ENCODE data around the gene PNPLA1.

PNPLA1 gene

DNA sequence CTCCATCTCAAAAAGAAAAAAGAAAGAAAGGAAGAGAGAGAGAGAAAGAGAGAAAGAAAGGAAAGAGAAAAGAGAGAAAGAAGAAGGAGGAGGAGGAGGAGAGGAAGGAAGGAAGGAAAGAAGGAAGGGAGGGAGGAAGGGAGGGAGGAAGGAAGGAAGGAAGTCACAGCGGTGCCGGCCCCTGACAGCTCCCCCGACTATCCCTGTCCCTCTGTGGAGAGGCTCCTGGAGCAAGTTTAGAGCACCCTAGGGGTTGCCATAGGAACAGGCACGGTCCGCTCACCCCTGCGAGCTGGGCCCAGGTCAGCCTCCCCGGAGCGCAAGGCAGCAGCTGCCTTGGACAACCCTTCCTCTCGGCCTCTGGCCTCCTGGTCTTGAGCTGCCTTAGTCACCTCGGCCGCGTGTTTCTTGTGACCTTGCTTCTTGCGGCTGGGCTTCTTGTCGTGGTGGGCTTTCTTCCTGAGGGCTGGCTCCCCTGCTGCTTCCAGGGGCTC lies 60.0 kb downstream of the PNPLA1 start:
- TF ChIP-seq TCF12 (IDR thresholded peaks at IDR 0.05; ENCODE audit: low read depth) (no peak), FOXM1 (IDR thresholded peaks at IDR 0.05; ENCODE audit: borderline replicate concordance, low read depth) (no peak), CREB1 (IDR thresholded peaks at IDR 0.05; ENCODE audit: low read depth) (no peak), TAF1 (IDR thresholded peaks at IDR 0.05; ENCODE audit: low read depth) (no peak), TEAD4 (IDR thresholded peaks at IDR 0.05) (no peak), YY1 (IDR thresholded peaks at IDR 0.05; ENCODE audit: low read depth) (no peak), CEBPB (IDR thresholded peaks at IDR 0.05) (no peak), ZBTB7A (IDR thresholded peaks at IDR 0.05; ENCODE audit: low read depth) (no peak), RAD21 (IDR thresholded peaks at IDR 0.05; ENCODE audit: low read depth) (no peak), EGR1 (IDR thresholded peaks at IDR 0.05) (no peak), NFIC (IDR thresholded peaks at IDR 0.05) (no peak), EP300 (IDR thresholded peaks at IDR 0.05; ENCODE audit: borderline replicate concordance) (no peak)
- TF ChIP-seq, protein P1, sequence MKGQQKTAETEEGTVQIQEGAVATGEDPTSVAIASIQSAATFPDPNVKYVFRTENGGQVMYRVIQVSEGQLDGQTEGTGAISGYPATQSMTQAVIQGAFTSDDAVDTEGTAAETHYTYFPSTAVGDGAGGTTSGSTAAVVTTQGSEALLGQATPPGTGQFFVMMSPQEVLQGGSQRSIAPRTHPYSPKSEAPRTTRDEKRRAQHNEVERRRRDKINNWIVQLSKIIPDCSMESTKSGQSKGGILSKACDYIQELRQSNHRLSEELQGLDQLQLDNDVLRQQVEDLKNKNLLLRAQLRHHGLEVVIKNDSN (IDR thresholded peaks at IDR 0.05), result no peak
- TF ChIP-seq, protein P2, sequence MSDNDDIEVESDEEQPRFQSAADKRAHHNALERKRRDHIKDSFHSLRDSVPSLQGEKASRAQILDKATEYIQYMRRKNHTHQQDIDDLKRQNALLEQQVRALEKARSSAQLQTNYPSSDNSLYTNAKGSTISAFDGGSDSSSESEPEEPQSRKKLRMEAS (IDR thresholded peaks at IDR 0.05), result no peak
- TF ChIP-seq, protein P3, sequence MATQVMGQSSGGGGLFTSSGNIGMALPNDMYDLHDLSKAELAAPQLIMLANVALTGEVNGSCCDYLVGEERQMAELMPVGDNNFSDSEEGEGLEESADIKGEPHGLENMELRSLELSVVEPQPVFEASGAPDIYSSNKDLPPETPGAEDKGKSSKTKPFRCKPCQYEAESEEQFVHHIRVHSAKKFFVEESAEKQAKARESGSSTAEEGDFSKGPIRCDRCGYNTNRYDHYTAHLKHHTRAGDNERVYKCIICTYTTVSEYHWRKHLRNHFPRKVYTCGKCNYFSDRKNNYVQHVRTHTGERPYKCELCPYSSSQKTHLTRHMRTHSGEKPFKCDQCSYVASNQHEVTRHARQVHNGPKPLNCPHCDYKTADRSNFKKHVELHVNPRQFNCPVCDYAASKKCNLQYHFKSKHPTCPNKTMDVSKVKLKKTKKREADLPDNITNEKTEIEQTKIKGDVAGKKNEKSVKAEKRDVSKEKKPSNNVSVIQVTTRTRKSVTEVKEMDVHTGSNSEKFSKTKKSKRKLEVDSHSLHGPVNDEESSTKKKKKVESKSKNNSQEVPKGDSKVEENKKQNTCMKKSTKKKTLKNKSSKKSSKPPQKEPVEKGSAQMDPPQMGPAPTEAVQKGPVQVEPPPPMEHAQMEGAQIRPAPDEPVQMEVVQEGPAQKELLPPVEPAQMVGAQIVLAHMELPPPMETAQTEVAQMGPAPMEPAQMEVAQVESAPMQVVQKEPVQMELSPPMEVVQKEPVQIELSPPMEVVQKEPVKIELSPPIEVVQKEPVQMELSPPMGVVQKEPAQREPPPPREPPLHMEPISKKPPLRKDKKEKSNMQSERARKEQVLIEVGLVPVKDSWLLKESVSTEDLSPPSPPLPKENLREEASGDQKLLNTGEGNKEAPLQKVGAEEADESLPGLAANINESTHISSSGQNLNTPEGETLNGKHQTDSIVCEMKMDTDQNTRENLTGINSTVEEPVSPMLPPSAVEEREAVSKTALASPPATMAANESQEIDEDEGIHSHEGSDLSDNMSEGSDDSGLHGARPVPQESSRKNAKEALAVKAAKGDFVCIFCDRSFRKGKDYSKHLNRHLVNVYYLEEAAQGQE (IDR thresholded peaks at IDR 0.05; ENCODE audit: low read depth), result no peak

DNA sequence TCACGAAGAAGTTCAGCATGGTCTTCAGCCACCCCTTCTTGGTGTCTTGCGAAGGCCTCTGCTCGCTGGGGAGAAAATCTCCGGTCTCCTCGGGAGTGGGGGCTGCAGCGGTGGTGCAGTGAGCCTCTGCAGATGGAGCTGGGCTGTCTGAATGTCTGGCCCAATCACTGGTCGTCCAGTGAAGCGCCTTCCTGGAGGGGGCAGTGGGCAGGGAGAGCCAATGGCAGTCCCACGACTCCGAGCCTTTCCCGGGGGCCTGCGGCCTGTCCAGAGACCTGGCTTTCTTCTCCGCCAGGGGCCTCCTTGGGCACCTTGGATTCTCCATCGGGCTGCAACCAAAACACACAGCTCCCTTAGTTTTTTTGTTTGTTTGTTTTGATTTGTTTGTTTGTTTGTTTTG lies 60.5 kb downstream of the PNPLA1 start:
- TF ChIP-seq TAF1 (IDR thresholded peaks at IDR 0.05; ENCODE audit: low read depth) (no peak), TEAD4 (IDR thresholded peaks at IDR 0.05) (no peak), TCF12 (IDR thresholded peaks at IDR 0.05; ENCODE audit: low read depth) (no peak), FOXM1 (IDR thresholded peaks at IDR 0.05; ENCODE audit: borderline replicate concordance, low read depth) (no peak), YY1 (IDR thresholded peaks at IDR 0.05; ENCODE audit: low read depth) (no peak), CREB1 (IDR thresholded peaks at IDR 0.05; ENCODE audit: low read depth) (no peak), CEBPB (IDR thresholded peaks at IDR 0.05) (no peak), NFIC (IDR thresholded peaks at IDR 0.05) (no peak), EP300 (IDR thresholded peaks at IDR 0.05; ENCODE audit: borderline replicate concordance) (no peak), EGR1 (IDR thresholded peaks at IDR 0.05) (no peak), RAD21 (IDR thresholded peaks at IDR 0.05; ENCODE audit: low read depth) (no peak), ZBTB7A (IDR thresholded peaks at IDR 0.05; ENCODE audit: low read depth) (no peak)
- TF ChIP-seq, protein P1 (IDR thresholded peaks at IDR 0.05), result no peak
- TF ChIP-seq, protein P3 (IDR thresholded peaks at IDR 0.05; ENCODE audit: low read depth), result no peak
- TF ChIP-seq, protein P2 (IDR thresholded peaks at IDR 0.05), result no peak

DNA sequence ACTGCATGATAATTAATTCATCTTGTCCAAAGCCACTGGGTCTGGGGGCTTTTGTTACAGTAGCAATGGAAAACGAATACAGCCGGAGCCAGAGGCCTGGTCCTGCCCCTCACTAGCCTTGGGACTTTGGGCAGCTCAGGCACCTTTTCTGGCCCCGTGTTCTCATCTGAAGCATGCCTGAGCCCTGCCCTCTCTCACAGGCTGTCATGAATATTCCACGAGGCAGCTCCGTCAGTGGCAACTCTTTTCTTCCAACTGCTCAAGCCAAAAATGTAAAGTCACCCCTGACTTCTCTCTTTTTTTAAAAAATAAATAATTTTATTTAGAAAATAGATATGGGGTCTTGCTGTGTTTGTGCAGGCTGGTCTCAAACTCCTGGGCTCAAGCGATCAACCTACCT lies 61.5 kb downstream of the PNPLA1 start:
- no peak for TF ChIP-seq CREB1 (IDR thresholded peaks at IDR 0.05; ENCODE audit: low read depth)
- TF ChIP-seq, protein P1 (IDR thresholded peaks at IDR 0.05), result no peak
- TF ChIP-seq, protein P3 (IDR thresholded peaks at IDR 0.05; ENCODE audit: low read depth), result no peak
- TF ChIP-seq EP300 (IDR thresholded peaks at IDR 0.05; ENCODE audit: borderline replicate concordance), result no peak

DNA sequence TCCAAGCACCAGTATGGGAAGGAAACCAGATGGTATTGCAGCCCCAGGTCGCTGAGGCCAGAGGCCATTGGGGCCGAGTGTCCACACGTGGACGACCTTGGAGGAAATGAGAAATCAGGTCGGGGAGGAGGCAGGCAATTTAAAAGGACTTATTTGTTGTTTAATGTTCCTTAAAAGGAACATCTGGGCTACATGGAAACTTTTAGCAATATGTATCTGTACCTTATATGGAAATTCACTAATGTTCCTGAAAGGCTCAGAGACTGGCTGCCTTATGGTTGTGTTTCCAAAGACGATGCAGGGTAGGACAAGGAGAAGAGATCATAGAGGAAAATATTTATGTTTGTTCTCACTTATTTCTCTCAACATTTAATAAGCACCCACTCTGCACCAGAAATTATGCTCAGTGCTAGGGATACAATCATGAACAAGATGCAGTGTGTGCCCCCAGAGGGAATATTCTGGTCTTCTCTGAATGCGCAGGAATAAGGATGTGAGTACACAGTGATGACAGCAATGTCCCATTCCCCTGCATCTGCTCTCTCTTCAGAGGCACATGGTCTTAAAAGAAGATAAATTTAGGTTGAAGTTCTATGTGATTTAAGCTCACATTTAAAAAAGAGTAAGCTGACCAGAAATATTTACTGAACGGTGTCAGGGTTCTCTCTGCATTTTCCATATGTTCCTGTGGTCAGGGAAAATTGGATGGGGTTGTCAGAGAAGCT lies 63.5 kb downstream of the PNPLA1 start:
- TF ChIP-seq, protein P1 (IDR thresholded peaks at IDR 0.05), result no peak
- TF ChIP-seq EP300 (IDR thresholded peaks at IDR 0.05; ENCODE audit: borderline replicate concordance), result no peak
- no peak for TF ChIP-seq NFIC (IDR thresholded peaks at IDR 0.05)
- no peak for TF ChIP-seq FOXM1 (IDR thresholded peaks at IDR 0.05; ENCODE audit: borderline replicate concordance, low read depth)
- TF ChIP-seq TAF1 (IDR thresholded peaks at IDR 0.05; ENCODE audit: low read depth), result no peak
- no peak for TF ChIP-seq RAD21 (IDR thresholded peaks at IDR 0.05; ENCODE audit: low read depth)
- no peak for TF ChIP-seq CEBPB (IDR thresholded peaks at IDR 0.05)
- TF ChIP-seq ZBTB7A (IDR thresholded peaks at IDR 0.05; ENCODE audit: low read depth), result no peak
- no peak for TF ChIP-seq TEAD4 (IDR thresholded peaks at IDR 0.05)
- TF ChIP-seq TCF12 (IDR thresholded peaks at IDR 0.05; ENCODE audit: low read depth), result no peak
- no peak for TF ChIP-seq EGR1 (IDR thresholded peaks at IDR 0.05)
- TF ChIP-seq, protein P2 (IDR thresholded peaks at IDR 0.05), result no peak
- no peak for TF ChIP-seq CREB1 (IDR thresholded peaks at IDR 0.05; ENCODE audit: low read depth)
- TF ChIP-seq YY1 (IDR thresholded peaks at IDR 0.05; ENCODE audit: low read depth), result no peak
- TF ChIP-seq, protein P3 (IDR thresholded peaks at IDR 0.05; ENCODE audit: low read depth), result no peak
